HPDE6-E6E7 (cell line): Measurements from ENCODE around the gene ZNF485.
A peak's percentile ranks its signal among the peaks of the same experiment; 100 is the strongest.
"Not testable (repeated sequence)": the region's sequence is repeated elsewhere in the genome, so short reads cannot be mapped to it uniquely, and the experiment has no call there.

Experiments used
- DNase-seq: peaks from one replicate; pipeline ENCODE4 v3.0.0; 2011; ENCODE audit warnings: missing footprints; ENCODE audit errors: extremely low spot score

Gene ZNF485

DNA sequence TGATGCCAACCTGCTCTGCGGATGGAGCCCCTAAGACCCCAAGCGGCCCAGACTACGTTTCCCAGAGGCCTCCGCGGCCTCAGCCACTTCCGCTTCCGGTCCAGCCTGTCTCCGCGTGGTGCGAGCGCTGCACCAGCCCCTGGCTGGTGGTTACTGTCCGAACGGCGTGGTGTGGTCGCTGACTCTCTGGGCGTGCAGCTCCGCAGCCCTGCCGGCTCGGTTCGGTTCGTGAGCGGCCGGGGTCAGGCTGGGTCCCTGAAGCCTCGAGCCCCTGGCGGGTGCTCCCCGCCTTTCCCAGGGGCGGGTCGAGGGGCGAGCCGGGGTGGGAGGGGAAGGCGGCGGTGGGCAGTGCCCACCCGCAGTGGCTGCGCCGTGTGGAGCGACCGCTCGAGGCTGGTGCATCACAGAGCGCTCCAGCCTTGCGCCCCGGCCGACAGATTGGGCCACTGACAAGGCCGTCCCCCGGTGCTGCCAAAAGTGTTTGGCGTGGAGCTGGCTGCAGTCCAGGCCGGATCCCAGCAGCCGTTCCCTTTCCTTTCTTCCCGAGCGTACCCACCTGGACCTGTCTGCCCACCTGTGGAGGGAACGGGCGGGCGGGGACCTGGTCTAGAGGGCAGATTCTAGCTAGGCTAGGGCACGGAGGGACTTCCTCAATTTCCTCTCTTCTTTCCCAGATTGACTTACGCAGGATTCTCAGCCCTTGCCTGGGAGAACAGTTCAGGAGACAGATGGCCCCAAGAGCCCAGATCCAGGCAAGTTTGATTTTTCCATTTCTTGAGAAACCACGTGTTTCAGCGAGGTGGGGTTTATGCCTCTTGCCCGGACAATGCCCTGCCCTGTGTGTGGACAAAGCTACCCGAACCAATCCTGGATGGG, at the start of gene ZNF485:
ZNF485 (plus strand) TSS at position 116 of the 876 bp plus-strand sequence; CDS start at position 729, 613 bp downstream.
- peak; percentile 54 for DNase-seq

DNA sequence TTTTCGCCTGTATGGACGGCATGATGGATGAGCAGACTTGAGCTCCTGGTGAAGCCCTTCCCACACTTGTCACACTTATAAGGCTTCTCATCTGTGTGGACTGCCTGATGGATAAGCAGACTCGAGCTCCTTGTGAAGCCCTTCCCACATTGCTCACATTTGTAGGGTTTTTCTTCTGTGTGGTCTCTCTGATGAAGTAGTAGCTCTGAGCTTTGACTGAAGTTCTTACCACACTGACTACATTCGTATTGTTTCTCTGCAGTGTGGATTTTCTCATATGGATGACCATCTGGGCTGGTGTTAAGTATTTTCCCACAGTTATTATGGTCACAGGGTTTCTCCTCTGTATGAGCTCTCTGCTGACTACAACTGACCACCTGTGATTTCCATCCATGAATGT, 49.0 kb upstream of the ZNF485 start:
- DNase-seq, result no peak

DNA sequence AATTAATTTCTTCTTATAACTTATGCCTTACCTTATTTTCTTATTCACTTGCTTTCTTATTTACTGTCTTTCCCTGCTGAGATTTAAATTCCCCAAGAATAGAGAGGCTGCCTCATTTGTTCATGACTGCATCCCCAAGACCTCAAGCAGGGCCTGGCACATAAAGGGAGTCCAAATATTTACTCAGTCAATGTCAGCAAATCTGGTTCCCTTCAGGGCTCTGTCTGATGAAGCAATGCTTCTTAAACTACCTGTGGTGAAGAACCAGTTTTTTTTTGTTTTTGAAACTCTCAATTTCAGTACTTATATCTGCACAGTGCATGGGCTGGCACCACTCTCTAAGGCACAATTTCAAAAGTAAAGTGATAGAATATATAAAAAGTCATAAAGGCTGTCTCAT, 36.6 kb upstream of the ZNF485 start:
- DNase-seq, result no peak

DNA sequence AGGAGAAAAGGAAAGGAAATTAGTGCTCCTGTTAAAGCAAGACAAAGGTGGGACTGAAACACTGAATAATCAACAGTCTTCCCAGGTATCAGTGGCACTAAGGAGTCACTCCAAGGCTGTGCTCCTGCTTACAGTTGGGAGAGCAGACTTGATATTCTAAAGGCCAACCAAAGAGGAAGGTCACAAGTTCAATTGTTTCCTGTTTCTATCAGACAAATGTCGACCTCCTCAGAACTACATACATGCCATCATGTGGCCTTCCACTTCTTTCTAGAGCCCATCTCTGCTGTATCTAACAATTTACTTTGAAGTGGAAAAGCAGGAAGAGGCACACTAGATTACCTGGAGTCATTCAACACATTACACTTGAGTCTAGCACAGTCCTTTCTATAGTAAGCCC, 35.3 kb upstream of the ZNF485 start:
- no peak for DNase-seq

DNA sequence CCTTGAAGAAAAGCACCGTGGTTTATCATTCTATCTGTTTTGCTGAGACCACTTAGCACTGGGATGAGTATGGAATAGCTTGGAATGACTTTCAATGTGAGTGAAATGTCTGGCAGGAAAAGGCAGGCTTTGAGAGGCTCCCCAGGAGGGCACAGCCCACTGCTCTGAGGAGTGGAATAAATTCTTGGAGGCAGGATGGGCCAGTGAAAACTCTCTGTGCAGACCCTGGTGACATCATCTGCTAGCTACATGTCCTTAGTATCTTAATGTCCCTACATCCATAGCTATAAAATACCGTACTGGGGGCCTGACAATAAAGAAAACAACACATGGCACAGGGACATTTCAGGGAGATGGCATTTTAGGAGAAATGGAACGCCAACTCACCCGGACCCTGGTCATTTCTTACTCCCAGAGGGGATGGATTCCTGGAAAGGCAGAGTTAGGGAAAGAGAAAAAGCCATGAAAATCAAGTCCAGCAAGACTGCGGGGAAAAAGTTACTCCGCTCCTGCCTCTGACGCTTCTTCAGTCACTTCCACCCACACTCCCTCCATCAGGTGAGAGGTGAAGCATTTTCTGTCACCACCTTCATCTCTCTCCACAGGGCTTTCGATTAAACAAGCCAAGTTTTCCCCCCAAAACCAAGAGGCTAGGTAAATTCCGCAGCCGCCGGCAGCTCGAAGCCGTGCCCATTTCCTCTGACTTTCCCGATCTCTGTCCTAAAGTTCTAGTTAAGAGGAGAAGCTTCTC, 32.8 kb upstream of the ZNF485 start:
- DNase-seq, result no peak

DNA sequence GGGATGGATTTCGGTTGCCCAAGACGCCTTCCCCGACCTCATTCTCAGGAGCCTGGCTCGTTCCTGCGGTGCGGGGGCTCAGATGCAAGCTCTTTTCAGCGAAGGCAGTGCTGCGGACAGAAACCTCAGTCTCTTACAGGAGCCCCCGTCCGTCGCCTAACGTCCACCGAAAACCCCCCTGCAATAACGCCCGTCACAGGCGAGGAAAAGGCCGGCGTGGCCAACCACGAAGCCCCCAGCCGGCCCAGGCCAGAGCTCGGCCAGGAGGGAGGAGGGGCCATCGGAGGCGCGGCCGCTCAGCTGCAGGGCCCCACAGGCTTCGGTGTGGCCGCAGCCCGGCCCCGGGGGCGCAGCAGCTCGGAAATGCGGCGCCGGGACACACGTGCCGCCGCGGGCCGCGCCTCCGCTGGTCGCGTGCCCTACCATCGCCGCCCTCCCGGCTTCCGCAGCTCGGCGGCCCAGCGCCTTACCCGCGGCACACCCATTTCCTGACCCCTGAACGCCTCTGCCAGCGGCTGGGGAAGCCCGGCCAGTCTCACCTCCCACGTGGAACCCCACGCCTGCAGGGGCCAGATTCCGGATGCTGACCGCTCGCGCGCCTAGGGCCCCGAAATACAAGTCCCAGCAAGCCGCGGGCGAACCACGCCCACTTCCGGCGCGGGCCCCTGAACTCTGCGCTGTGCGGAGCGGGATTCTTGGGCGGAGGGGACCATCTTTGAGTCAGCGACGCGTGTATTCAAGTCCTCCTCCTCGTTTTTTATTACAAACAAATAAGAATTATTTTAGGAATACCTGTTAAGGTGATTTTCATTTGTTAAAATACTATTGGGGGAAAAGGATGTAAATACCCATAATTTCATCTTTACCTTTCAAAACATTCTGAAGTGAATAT, 32.0 kb upstream of the ZNF485 start, which contains the start of gene ZNF239:
ZNF239 (minus strand) TSS at position 616 of the 892 bp plus-strand sequence. CDS start 16,537 bp downstream, outside the sequence.
- DNase-seq, result peak; percentile 59

DNA sequence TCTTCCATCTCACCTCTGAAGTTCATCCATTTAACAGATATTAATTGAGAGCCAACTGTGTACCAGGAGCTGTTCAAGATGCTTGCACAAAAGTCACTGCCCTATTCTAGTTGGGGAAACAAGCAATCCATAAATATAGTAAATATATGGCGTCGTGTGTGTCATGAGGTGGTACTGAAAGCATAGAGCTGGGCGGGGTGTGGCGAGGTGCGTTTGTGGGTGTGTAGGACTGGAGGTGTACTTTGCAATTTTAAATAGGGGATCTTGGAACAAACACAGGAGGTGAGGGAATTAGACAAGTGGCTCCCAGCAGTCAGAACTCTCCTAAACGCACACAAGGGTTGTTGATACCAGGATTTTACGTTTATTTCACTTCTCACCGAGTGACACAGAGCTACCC, 31.3 kb upstream of the ZNF485 start:
- no peak for DNase-seq

DNA sequence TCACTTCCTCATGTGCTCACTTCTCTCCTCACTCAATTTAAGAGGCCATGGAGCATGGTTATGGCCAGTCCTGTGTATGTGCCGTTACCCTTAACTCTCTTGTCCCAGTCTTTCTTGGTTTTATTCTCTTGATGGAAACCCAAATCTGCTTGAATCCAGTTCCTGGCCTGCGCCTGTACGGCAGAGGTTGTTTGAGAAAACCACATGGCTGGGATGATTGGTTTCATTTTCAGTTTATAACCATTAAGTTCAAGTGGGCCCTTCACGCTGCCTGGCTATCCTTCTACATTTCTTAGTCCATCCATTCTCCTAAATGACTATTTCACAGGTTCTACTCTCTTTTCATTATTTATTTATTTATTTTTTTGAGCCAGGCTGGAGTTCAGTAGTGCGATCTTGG, 30.2 kb upstream of the ZNF485 start:
- no peak for DNase-seq

DNA sequence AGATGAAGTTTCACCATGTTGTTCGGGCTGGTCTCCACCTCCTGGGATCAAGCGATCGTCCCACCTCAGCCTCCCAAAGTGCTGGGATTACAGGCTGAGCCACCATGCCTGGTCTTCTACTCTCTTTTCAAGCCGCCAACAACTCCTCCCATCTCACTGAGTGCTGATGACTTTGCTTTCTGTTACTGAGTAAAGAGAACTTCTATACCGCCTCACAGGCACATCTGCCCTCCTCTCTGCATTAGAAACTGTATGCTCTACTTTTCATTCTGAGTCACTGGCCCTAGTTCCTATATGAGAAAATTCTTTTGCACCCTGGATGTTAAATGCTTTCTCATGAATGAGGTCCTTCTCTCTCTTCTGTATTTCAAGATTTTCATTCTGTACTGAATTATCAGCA, 29.7 kb upstream of the ZNF485 start:
- DNase-seq, result no peak

DNA sequence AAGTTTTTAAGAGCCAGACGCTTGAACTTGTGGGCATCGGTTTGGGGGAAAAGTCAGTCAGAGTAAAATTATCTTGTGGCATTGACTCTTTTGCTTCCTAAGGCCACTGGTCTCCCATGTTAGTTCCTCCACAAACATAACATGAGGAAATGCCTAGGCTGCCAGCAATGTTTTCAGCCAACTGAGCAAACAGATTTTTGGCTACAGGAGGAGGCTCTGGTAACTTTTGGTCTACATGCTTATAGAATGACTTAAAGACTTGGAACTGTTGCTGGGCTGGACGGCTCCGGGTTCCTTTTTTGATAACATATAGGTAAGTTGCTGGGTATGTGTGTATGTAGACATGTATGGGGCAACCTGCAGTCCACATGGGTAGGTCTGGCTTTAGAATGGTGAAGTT, 22.2 kb upstream of the ZNF485 start:
- DNase-seq, result no peak

DNA sequence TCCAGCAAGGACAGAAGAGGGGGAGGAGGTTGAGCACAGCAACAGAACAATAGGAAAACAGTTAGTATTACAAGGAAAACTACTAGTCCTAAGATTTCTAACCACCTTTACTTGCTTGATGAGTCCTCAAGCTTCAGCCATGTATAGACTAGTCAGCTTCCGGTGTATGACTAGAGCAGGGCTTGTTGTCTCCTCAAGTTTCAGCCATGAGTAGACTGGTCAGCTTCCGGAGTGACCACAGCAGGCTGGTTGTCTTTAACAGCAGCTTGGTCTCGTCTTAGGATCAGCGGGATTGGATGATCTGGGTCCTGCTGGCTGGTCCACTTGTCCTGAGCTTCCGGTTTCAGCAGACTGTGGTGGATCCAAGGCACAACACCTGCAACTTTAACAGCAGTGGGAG, 21.2 kb upstream of the ZNF485 start:
- no peak for DNase-seq

DNA sequence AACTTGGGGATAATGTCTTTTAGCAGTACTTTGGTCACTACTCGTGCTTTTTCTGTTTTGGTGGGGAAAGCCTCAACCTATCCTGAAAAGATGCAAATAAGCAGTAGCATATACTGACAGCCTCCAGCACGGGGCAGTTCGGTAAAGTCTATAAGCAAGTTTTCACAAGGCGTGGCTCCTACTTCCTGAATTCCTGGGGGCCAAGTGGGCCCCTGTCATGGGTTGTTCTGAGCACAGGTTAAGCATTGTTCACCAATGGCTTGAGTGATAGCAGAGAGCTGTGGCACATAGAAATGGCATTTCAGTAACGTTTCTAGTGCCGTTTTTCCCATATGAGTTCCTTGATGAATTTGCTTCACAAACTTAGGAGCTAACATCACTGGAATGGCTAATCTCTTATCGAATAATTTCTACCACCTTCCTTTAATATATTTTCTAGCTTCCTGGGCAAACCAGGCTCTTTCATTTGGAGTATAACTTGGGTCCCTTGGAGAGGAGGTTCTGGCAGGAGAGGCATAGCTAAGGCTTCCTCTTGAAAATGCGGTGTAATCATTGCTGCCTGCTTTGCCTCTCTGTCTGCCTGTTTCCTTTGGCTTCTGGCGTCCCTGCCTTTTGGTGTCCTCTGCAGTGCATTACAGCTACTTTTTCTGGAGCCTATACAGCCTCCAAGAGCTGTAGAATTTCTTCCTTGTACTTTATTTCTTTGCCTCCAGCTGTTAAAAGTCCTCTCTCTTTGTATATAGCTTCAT, 20.1 kb upstream of the ZNF485 start:
- no peak for DNase-seq

DNA sequence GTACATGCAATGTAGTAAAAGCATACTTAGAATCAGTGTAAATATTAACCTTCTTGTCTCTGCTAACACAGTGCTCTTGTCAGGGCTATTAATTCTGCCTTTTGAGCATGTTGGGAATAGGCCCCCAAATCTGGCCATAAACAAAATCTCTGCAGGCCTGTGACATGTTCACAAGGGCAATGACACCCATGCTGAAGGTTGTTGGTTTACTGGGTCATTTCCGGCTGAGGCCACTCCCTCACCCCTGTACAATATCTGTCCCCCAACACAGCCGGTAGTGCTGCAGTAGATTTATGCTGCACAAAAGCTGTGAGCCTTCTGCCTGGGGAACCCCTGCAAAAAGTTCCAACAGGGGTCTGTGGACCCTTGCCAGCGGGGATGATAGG, 19.5 kb upstream of the ZNF485 start:
- DNase-seq, result not testable (repeated sequence)

DNA sequence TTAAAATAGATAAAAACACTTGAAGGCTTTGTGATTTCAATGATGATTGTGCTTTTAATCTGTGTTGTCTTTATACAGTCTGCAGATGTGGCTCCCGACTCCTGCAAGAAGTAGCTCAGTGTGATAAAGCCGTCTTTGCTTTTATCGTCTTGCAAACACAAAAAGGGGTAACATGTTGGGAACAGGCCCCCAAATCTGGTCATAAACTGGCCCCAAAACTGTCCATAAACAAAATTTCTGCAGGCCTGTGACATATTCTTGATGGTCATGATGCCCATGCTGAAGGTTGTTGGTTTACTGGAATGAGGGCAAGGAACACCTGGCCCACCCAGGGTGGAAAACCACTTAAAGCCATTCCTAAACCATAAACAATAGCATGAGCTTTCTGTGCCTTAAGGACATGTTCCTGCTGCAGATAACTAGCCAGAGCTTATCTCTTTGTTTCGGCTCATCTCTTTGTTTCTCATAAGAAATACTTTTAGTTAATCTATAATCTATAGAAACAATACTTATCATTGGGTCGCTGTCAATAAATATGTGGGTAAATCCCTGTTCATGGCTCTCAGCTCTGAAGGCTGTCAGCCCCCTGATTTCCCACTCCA, 14.8 kb upstream of the ZNF485 start:
- no peak for DNase-seq

DNA sequence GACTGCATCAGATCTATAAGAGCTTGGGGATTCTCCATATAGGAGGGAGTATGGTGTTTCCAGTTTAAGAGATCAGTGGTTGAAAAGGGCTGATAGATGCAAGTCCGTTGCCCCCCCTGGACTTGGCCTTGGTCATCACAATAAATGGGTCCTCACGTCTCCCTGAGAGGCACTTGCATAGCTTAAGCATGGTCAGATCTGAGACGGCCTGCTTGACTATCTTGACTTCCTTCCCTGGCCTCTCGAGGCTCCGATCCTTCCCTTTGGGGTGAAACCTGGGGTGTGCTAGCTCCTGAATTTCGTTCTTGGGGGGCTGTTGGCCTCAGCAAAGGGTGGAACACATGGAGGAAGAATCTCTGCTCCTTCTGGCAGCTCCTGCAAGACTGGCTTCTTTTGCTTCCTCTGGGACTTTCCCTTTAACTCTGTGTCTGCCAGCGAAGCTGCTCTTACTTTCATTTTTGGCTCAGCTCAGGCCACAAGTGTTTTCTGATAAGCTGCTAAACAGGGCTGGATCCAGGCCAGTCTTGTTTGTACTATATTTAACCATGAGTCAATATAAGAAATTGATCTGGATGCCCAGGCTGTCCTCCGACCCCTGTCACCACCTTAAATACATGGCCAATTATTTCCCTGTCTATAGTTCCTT, 11.2 kb upstream of the ZNF485 start:
- DNase-seq, result no peak

DNA sequence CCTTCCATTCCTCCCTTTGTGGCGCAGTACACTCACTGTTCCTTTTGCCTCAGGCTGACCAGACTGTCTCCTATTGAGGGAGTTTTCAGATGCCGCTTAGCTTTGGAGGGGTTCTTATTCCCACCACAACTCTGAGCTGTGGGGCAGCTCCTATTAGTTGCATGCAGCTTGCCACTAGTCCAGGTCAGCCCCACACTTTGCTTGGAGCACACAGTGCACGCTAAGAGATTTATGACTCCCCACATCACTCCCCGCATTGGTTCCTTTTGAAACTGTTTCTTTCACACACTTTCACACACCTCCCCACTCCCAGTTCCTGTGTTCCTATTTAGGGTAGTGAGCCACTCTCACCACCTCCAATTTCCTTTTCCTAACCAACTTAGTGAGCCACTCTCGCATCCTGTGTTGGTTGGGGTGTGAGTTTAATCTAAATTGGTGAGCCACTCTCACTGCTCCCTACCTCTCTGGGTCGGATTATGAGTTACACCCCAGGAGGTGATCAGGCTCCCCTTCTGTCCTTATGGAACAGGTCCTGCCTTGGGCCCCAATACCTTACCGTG, 10.4 kb upstream of the ZNF485 start:
- no peak for DNase-seq

DNA sequence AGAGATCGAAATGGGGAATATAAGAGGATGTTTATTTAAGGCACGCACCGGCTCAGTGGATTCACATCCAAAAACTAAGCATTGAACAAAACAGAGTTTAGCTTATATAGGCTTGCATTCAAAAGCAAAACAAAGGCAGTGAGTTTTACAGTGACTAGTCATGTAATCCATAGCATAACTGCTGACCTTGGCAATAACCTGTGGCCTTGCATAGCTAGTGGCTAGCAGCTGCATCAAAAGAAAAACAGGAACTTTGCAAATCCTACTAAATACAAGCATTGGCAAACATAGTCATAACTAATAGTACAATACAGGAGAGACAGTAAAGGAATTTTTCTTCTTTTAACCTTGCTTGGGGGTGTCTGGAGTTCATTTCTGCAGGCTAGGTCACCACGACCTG, 9.7 kb upstream of the ZNF485 start:
- DNase-seq, result no peak

DNA sequence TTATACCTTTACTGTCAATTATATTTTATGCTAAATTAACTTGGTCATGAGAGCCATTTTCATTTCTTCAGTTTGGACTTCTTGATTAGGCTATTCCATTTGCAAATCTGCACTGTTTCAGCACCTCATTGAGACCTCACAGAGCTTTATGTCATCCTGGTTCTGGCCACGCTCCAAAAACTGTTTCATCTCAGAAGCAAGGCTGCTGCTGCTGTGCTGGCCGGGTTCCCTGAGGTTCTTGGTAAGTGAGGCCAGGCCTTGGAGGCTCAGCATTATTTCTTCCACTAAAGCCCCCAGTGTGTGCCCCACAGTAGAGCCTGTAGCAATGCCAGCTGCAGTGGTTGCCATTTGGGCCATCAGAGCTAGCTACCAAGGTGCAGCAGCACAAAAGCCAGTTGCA, 7.8 kb upstream of the ZNF485 start:
- no peak for DNase-seq

DNA sequence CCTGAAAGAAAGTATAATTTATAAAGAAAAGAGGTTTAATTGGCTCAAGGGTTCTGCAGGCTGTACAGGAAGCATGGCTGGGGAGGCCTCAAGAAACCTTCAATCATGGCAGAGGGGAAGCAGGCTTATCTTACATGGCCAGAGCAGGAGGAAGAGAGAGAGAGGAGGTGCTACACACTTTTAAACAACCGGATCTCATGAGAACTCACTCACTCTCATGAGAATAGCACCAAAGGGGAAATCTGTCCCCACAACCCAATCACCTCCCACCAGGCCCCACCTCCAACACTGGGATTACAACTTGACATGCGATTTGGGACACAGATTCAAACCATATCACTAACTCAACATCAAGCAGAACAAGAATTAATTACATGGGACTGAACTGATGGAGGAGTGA, 6.9 kb upstream of the ZNF485 start:
- DNase-seq, result no peak

DNA sequence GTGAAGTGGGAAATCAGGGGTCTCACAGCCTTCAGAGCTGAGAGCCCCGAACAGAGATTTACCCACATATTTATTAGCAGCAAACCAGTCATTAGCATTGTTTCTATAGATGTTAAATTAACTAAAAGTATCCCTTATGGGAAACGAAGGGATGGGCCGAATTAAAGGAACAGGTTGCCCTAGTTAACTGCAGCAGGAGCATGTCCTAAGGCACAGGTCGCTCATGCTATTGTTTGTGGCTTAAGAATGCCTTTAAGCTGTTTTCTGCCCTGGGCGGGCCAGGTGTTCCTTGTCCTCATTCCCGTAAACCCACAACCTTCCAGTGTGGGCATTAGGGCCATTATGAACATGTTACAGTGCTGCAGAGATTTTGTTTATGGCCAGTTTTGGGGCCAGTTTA, 4.7 kb upstream of the ZNF485 start:
- DNase-seq, result not testable (repeated sequence)
